ENCODE results near the gene BHLHE40. TPM values are rescaled to one million over a fixed set of nuclear protein-coding genes. Genes with fewer than 3 reads are reported as not detected.

BHLHE40 gene
- polyA plus RNA-seq, 1 experiment = 7.6 TPM

DNA sequence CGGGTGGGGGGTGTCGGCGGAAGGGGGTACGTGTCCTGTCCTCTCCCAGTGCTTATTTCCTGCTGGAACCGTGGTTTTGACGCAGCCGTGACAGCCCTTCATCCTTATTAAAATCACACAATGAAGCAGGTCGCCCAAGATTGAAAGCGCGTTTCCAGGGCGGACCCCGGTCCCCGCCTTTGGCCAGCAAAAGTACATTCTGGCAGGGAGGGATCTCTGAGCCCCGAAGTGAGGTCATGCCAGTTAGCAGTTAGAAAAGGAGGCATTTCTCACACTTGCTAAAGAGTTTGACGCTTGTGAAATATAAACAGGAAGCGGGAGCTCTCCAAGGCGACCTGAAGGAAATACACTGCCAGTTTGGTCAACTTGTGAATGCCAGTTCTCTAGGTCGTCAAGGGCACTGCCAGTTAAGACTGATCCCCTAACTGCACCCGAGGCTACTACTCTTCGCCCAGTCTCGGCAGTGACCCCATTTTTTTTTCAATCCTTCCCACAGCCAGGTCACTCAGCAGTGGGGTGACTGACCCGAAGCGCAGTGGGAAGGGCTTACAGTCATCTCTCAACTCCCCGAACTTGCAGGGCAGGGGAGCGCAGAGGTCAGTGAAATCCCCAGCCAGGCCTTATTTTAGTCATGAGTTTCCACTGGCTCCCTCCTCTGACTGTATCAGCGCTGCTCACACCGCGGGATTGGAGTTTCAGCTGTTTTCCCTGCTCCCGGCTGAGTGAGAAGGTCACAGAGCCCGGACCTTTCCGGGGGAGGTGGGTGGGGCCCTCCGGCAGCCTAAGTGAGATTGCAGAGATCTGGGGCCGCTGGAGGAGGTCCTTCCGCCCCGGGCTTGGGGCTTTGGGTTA is 2.0 kb upstream of the BHLHE40 start:
- no peak for DNase-seq (ENCODE audit: low read depth, low spot score)
- TF ChIP-seq, protein P1, sequence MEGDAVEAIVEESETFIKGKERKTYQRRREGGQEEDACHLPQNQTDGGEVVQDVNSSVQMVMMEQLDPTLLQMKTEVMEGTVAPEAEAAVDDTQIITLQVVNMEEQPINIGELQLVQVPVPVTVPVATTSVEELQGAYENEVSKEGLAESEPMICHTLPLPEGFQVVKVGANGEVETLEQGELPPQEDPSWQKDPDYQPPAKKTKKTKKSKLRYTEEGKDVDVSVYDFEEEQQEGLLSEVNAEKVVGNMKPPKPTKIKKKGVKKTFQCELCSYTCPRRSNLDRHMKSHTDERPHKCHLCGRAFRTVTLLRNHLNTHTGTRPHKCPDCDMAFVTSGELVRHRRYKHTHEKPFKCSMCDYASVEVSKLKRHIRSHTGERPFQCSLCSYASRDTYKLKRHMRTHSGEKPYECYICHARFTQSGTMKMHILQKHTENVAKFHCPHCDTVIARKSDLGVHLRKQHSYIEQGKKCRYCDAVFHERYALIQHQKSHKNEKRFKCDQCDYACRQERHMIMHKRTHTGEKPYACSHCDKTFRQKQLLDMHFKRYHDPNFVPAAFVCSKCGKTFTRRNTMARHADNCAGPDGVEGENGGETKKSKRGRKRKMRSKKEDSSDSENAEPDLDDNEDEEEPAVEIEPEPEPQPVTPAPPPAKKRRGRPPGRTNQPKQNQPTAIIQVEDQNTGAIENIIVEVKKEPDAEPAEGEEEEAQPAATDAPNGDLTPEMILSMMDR (IDR thresholded peaks at IDR 0.05; ENCODE audit: low read depth, low read length) = no peak
- Histone ChIP-seq H3K9me3 (ENCODE audit: control insufficient read depth, insufficient read depth, low read length) (no peaks in the 10 kb centered on the region), H3K27me3 (ENCODE audit: control insufficient read depth, insufficient read depth, low read length) (no peaks in the 10 kb centered on the region), H3K27ac (ENCODE audit: low read depth, low read length) (peak overlapping the region; percentile 93), H3K4me3 (ENCODE audit: low read depth, low read length) (peak overlapping the region; percentile 92)
- CTCF ChIA-PET = interaction anchor here (0.8 to 6.0 kb wide), 11 partner anchors 10 to 324 kb away, joined by 3 to 129 read pairs (median 4); no protein-coding TSS in a partner anchor
- POLR2A ChIA-PET = interaction anchor here (1.0 to 1.5 kb wide), 2 partner anchors 10 to 46 kb away, joined by 3 read pairs; no protein-coding TSS in a partner anchor

DNA sequence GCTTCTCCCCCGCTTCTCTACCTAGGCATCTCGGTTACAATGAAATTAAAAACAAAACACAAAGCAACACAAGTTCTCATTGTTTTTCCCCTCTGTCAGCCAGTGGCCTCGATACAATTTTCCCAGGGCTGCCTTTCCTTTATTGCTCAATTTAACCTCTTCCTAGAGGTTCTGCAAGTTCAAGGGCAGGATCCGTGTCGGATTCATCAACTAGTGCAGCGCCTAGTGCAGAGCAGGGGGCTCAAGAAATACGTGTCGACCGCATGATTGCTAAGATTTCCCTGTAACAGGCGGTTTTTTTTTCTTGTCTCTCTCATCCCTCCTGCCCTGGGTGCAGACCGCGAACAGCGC is 1.4 kb upstream of the BHLHE40 start:
- Histone ChIP-seq H3K9me3 (ENCODE audit: control insufficient read depth, insufficient read depth, low read length) (no peaks in the 10 kb centered on the region), H3K4me3 (ENCODE audit: low read depth, low read length) (peak overlapping the region; percentile 92), H3K27me3 (ENCODE audit: control insufficient read depth, insufficient read depth, low read length) (no peaks in the 10 kb centered on the region), H3K27ac (ENCODE audit: low read depth, low read length) (peak overlapping the region; percentile 93)
- TF ChIP-seq, protein P1 (IDR thresholded peaks at IDR 0.05; ENCODE audit: low read depth, low read length) = no peak
- no peak for DNase-seq (ENCODE audit: low read depth, low spot score)
- POLR2A ChIA-PET = interaction anchor here (0.9 to 1.5 kb wide), 2 partner anchors 9 to 485 kb away, joined by 3 to 4 read pairs; partner anchors contain the start of gene ITPR1
- CTCF ChIA-PET = interaction anchor here (1.7 to 6.0 kb wide), 2 partner anchors 34 to 264 kb away, joined by 4 to 129 read pairs; no protein-coding TSS in a partner anchor

DNA sequence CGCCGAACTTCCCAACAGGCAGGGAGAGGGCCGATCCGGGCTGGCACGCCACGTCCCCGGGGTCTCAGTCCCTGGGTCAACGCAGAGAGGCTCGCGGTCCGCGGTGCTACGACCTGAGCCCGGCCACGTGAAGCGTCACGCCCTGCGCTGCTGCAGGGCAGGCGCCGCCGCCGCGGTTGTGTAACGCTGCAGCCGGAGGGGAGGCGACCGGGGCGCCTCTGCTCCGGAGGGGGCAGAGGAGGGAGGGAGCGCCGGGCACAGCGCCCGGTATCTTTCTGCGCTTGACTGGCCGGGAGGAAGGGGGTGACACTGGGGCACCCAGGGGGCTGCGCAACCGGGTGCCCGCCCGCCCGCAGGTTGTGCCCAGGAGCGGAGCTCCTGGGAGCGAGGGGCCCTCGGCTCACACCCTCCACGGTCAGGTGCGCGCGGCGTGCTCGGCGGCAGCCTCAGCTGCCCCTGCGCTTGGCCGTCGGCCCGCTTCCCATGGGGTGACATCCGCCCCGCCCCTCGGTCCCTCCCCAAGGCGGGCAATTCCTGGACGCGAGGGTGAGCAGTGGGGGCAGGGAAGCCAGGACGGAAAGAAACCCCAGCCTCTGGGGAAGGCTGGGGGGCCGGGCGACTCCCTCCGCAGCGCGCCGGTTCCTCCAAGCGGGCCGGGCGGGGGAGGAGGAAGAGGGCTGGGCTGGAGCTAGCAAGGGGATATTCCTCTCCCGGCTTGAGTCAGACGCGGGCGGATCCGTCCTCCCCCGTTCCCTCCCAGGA is 852 bp upstream of the BHLHE40 start:
- Histone ChIP-seq H3K4me3 (ENCODE audit: low read depth, low read length) (peak overlapping the region; percentile 92), H3K9me3 (ENCODE audit: control insufficient read depth, insufficient read depth, low read length) (no peaks in the 10 kb centered on the region), H3K27ac (ENCODE audit: low read depth, low read length) (peak overlapping the region; percentile 93), H3K27me3 (ENCODE audit: control insufficient read depth, insufficient read depth, low read length) (no peaks in the 10 kb centered on the region)
- ChIA-PET CTCF (interaction anchor here (0.6 to 6.0 kb wide), 7 partner anchors 35 to 264 kb away, joined by 3 to 129 read pairs (median 5); no protein-coding TSS in a partner anchor), POLR2A (interaction anchor here (0.5 to 2.6 kb wide), 8 partner anchors 9 to 485 kb away, joined by 3 to 20 read pairs (median 4); partner anchors contain the start of gene ITPR1)
- TF ChIP-seq, protein P1 (IDR thresholded peaks at IDR 0.05; ENCODE audit: low read depth, low read length) = no peak
- peak; percentile 92 for DNase-seq (ENCODE audit: low read depth, low spot score)

DNA sequence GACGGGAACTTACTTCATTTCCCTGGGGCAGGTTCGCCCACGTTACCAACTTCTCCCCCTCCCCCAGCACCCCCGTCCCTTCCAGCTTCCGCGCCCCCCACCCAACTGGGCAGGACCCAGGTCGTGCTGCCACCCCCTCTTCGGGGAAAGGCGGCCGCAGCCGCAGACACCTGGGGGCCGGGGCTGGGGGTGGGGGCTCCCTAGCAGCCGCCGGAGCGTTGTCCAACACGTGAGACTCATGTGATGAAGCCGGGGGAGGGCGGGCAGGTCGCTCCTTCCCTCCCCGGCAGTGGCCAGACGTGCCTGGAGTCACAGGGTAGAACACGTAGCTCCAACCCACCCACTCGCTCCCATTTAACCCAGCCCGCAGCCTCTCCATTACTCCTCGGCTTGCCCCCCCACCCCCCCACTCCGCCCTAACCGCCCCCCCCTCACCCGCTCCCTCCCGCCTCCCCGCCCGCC is 240 bp upstream of the BHLHE40 start:
- CTCF ChIA-PET = interaction anchor here (0.6 to 6.0 kb wide), 7 partner anchors 35 to 265 kb away, joined by 3 to 129 read pairs (median 5); no protein-coding TSS in a partner anchor
- Histone ChIP-seq H3K27me3 (ENCODE audit: control insufficient read depth, insufficient read depth, low read length) (no peaks in the 10 kb centered on the region), H3K27ac (ENCODE audit: low read depth, low read length) (peak overlapping the region; percentile 93), H3K9me3 (ENCODE audit: control insufficient read depth, insufficient read depth, low read length) (no peaks in the 10 kb centered on the region), H3K4me3 (ENCODE audit: low read depth, low read length) (peak overlapping the region; percentile 92)
- DNase-seq (ENCODE audit: low read depth, low spot score) = peak; percentile 95
- POLR2A ChIA-PET = interaction anchor here (0.5 to 2.6 kb wide), 8 partner anchors 8 to 486 kb away, joined by 3 to 20 read pairs (median 4); partner anchors contain the start of gene ITPR1
- TF ChIP-seq, protein P1 (IDR thresholded peaks at IDR 0.05; ENCODE audit: low read depth, low read length) = no peak
